C4-2B (cell line): Measurements from ENCODE around the gene TAOK2.

Experiments
- ZFX ChIP-seq: fragments of 450-650 bp; IDR thresholded peaks from 2 replicates; pipeline ENCODE4 v1.6.1; 2017
- TF ChIP-seq, protein P1 (sequence below): fragments of 450-650 bp; conservative IDR thresholded peaks from 2 replicates; pipeline ENCODE4 v1.5.1; 2017; ENCODE audit warnings: mild to moderate bottlenecking

DNA sequence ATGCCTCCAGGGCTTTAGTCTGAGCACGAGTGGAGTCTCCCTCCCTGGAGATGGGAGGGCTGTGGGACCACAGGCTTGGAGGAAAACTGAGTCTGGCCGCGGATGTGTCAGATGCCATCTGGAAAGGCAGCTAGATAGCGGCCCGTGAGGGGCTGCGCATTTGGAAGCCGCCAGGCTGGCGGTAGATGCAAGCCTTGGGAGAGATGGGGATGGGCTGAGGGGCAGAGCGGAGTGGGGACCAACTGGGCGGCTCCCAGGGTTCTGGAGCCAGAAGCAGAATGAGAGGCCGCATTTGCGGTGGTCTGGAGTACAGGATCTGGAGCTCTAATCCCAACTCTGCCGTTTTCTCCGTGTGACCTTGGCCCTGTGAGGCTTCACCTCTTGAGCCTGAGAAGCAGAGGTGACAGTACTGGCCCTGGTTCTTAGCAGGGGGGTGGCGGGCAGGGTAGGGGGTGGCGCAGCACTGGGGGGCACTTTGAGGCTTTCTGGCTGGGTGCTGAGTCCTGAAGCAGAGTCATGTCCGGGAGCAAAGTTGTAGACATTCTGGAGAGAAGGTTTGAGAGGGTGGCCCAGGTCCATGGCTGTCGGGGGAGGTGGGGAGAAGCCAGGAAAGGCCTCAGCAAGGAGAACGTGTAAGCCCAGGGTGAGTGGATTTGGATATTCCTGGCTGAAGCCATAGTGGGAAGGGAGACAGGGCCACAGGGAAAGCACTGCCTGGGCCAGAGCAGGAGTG is 29.1 kb downstream of the TAOK2 start:
- TF ChIP-seq, protein P1, sequence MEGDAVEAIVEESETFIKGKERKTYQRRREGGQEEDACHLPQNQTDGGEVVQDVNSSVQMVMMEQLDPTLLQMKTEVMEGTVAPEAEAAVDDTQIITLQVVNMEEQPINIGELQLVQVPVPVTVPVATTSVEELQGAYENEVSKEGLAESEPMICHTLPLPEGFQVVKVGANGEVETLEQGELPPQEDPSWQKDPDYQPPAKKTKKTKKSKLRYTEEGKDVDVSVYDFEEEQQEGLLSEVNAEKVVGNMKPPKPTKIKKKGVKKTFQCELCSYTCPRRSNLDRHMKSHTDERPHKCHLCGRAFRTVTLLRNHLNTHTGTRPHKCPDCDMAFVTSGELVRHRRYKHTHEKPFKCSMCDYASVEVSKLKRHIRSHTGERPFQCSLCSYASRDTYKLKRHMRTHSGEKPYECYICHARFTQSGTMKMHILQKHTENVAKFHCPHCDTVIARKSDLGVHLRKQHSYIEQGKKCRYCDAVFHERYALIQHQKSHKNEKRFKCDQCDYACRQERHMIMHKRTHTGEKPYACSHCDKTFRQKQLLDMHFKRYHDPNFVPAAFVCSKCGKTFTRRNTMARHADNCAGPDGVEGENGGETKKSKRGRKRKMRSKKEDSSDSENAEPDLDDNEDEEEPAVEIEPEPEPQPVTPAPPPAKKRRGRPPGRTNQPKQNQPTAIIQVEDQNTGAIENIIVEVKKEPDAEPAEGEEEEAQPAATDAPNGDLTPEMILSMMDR, result no peak
- TF ChIP-seq ZFX, result no peak
